Fibroblast of lung (primary cell): ENCODE measurements around the gene SREBF2.

Experiments used
- EZH2 ChIP-seq: IDR thresholded peaks from 2 replicates; pipeline ENCODE4 v1.5.1; 2012; ENCODE audit warnings: low read length, control low read depth, mild to moderate bottlenecking; ENCODE audit errors: missing control alignments
- TF ChIP-seq, protein P1 (sequence below), 2 donors: IDR thresholded peaks in 1 of 2; conservative IDR thresholded peaks in 1 of 2; 1 replicate in 1 of 2; 2 replicates in 1 of 2; pipeline ENCODE4 v1.5.1; 2011 to 2012; ENCODE audit warnings: low read length in 2 of 2, control low read depth in 1 of 2, inconsistent platforms in 1 of 2, low read depth in 1 of 2, mild to moderate bottlenecking in 1 of 2

DNA sequence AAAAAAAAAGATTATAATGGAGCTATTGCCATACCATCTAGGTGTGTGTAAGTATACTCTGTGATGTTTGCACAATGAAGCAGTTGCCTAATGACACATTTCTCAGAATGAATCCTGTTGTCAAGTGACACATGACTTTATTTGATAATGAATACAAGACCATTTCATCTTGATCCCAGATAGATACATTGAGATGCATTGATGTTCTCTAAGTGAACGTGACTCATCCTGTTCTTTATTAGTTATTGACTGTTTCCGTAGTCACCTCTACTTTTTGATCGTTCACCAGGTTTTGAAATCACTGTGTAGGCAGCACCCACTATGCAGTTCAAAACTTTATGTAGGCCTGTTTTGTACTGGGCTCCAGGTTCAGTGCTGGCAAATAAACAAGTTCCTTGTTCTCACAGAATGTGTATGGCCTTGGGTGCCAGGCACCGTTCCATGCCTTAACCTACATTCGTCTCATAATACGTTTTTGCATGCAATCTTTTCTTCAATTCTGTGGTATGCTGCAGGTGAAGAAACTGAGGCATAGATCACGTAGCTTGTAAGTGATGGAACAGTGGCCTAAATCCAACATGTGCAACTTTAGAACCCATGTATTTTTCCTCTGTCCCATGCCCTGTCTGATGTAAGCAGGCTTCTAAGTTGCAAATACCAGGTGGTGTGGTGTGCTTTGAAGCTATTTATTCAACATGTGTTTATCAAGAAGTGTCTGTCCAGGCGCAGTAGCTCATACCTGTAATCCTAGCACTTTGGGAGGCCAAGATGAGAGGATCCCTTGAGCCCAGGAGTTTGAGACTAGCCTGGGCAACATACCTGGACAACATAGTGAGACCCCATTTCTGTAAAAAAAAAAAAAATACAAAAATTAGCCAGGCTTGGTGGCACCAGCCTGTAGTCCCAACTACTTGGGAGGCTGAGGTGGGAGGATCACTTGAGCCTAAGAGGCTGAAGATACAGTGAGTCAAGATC lies 10.4 kb downstream of the SREBF2 start:
- TF ChIP-seq, protein P1, sequence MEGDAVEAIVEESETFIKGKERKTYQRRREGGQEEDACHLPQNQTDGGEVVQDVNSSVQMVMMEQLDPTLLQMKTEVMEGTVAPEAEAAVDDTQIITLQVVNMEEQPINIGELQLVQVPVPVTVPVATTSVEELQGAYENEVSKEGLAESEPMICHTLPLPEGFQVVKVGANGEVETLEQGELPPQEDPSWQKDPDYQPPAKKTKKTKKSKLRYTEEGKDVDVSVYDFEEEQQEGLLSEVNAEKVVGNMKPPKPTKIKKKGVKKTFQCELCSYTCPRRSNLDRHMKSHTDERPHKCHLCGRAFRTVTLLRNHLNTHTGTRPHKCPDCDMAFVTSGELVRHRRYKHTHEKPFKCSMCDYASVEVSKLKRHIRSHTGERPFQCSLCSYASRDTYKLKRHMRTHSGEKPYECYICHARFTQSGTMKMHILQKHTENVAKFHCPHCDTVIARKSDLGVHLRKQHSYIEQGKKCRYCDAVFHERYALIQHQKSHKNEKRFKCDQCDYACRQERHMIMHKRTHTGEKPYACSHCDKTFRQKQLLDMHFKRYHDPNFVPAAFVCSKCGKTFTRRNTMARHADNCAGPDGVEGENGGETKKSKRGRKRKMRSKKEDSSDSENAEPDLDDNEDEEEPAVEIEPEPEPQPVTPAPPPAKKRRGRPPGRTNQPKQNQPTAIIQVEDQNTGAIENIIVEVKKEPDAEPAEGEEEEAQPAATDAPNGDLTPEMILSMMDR (conservative IDR thresholded peaks at IDR 0.05 in 1 of 2, IDR thresholded peaks at IDR 0.05 in 1 of 2; ENCODE audit: low read depth in 1 of 2, low read length in 2 of 2) = no peak
- no peak for TF ChIP-seq EZH2
